ENCODE measurements around the gene RAB41. TPM values are rescaled to one million over a fixed set of nuclear protein-coding genes. Genes with fewer than 3 reads are reported as not detected.
A peak's percentile ranks its signal among the peaks of the same experiment; 100 is the strongest.

RAB41 gene
- total RNA-seq, 2 experiments from 2014 or later, result not detected

DNA sequence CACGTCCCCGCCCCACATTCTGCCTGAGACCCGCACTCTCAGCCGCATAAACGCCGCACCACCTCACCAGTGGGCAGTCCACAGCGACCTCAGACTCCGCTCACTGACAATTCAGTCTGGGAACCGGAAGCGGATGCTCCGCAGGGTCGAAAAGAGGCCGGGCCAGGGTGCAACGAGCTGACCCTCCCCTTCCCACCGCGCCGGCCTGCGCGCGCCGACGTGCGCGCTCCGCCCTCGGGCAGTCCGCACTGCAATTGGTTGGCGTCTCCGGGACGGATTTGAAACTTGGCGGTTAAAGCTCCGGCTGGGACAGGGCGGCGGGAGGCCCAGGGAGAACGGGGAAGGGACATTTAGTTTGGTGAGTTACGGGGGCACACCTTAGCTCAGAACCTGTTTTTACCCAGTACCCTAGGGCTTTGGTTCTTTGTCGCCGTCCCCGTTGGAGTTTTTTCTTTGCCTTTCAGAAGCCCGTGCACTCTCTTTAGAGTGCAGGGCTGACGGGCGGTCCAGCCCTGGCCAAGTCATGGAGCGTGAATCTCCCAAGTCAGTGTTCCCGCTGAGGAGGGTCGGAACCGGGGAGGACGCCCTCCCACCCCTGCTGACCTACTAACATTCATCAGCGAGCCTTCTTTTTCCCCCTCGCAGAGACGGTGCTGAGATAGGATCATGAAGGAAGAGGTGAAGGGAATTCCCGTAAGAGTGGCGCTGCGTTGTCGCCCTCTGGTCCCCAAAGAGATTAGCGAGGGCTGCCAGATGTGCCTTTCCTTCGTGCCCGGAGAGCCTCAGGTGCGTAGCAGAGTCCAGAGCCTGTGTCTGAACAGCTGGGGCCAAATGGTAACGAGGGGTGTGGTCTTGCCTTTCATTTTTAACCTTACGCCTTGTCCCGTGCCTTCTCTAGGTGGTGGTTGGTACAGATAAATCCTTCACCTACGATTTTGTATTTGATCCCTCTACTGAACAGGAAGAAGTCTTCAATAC, 8.1 kb downstream of the RAB41 start, which contains the start of the genes KIF4A and PDZD11:
Gene KIF4A, plus strand, starts transcription at position 312 of the 978 bp plus-strand sequence. Its CDS starts 355 bp downstream, at position 667.
Gene PDZD11, minus strand, starts transcription at position 135 of the 978 bp plus-strand sequence. CDS start 586 bp downstream, outside the sequence.
- no peaks in the 10 kb centered on the region for H3K9me3 ChIP-seq (ENCODE audit: low read length)
- H4K20me1 ChIP-seq (ENCODE audit: insufficient read depth, low read length), result peaks cover 5% of the 10 kb centered on the region; the same call in 1 of the 2 replicates
- TF ChIP-seq, protein P1, sequence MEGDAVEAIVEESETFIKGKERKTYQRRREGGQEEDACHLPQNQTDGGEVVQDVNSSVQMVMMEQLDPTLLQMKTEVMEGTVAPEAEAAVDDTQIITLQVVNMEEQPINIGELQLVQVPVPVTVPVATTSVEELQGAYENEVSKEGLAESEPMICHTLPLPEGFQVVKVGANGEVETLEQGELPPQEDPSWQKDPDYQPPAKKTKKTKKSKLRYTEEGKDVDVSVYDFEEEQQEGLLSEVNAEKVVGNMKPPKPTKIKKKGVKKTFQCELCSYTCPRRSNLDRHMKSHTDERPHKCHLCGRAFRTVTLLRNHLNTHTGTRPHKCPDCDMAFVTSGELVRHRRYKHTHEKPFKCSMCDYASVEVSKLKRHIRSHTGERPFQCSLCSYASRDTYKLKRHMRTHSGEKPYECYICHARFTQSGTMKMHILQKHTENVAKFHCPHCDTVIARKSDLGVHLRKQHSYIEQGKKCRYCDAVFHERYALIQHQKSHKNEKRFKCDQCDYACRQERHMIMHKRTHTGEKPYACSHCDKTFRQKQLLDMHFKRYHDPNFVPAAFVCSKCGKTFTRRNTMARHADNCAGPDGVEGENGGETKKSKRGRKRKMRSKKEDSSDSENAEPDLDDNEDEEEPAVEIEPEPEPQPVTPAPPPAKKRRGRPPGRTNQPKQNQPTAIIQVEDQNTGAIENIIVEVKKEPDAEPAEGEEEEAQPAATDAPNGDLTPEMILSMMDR (conservative IDR thresholded peaks at IDR 0.05; ENCODE audit: low read length), result no peak
- TF ChIP-seq EZH2phosphoT487 (IDR thresholded peaks at IDR 0.05; ENCODE audit: borderline replicate concordance, low read depth, low read length), result no peak
- CTCF ChIA-PET (ENCODE audit: unreplicated experiment), result no interaction called here
- TSS peak; percentile 70 for BruUV-seq (replicated peaks)
- peak within 1 kb of the TSS; percentile 91 for H3K4me2 ChIP-seq (ENCODE audit: low read length)
- intact Hi-C loops (cut with micrococcal nuclease; ENCODE audit: unreplicated experiment), result no loop called here
- POLR2A ChIA-PET, result interaction anchor here (0.7 to 1.4 kb wide), 3 partner anchors 11 to 157 kb away, joined by 3 to 4 read pairs (median 3); partner anchors contain the start of gene IGBP1
- peak; percentile 84 for DNase-seq (ENCODE audit: low spot score)
- peaks cover 25% of the 10 kb centered on the region for H3K4me1 ChIP-seq (ENCODE audit: insufficient read depth, low read length, poor library complexity, severe bottlenecking)
- H3K9me2 ChIP-seq (ENCODE audit: insufficient read depth, low read length), result no peaks in the 10 kb centered on the region
- peaks cover 38% of the 10 kb centered on the region for H3K36me3 ChIP-seq (ENCODE audit: insufficient read depth, low read length)
- peak within 1 kb of the TSS; percentile 76; the same call in 1 of the 2 replicates for H2AFZ ChIP-seq (ENCODE audit: low read length)
- H3K79me2 ChIP-seq (ENCODE audit: insufficient read depth, low read depth, low read length), result peaks cover 43% of the 10 kb centered on the region
- H3K27ac ChIP-seq (ENCODE audit: low read depth, low read length, poor library complexity, severe bottlenecking), result peak within 1 kb of the TSS; percentile 76
- peak within 1 kb of the TSS; percentile 90 for H3K4me3 ChIP-seq (ENCODE audit: low read depth, low read length, poor library complexity, severe bottlenecking)

DNA sequence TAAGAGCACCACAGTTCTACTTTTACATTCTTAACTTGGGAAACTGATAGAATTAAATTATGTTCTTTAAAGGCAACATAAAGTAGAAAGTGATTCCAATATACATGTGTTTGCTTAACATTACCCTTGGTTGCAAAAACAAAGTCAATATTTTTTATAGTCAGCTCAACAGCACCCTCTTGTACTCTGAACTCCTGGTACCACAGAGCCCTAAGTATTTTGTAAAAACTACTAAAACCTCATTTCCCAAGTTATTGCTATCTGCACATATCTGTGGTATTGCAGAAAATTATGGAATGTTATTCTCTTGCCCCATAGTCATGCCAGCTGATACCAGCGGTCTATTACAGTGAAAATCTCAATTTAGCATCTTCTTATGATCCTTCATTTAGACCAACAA, 10.8 kb downstream of the RAB41 start:
- CTCF ChIA-PET (ENCODE audit: unreplicated experiment), result no interaction called here
- H3K9me2 ChIP-seq (ENCODE audit: insufficient read depth, low read length), result no peaks in the 10 kb centered on the region
- BruUV-seq (replicated peaks), result no TSS peak
- no peak overlapping the region for H2AFZ ChIP-seq (ENCODE audit: low read length)
- peak overlapping the region; percentile 90 for H3K4me3 ChIP-seq (ENCODE audit: low read depth, low read length, poor library complexity, severe bottlenecking)
- H4K20me1 ChIP-seq (ENCODE audit: insufficient read depth, low read length), result peaks cover 5% of the 10 kb centered on the region; the same call in 1 of the 2 replicates
- intact Hi-C loops (cut with micrococcal nuclease; ENCODE audit: unreplicated experiment), result no loop called here
- DNase-seq (ENCODE audit: low spot score), result no peak
- peaks cover 43% of the 10 kb centered on the region for H3K79me2 ChIP-seq (ENCODE audit: insufficient read depth, low read depth, low read length)
- H3K36me3 ChIP-seq (ENCODE audit: insufficient read depth, low read length), result peaks cover 55% of the 10 kb centered on the region
- H3K9me3 ChIP-seq (ENCODE audit: low read length), result no peaks in the 10 kb centered on the region
- TF ChIP-seq, protein P1 (conservative IDR thresholded peaks at IDR 0.05; ENCODE audit: low read length), result no peak
- TF ChIP-seq EZH2phosphoT487 (IDR thresholded peaks at IDR 0.05; ENCODE audit: borderline replicate concordance, low read depth, low read length), result no peak
- H3K27ac ChIP-seq (ENCODE audit: low read depth, low read length, poor library complexity, severe bottlenecking), result no peak overlapping the region
- POLR2A ChIA-PET, result no interaction called here
- peaks cover 25% of the 10 kb centered on the region for H3K4me1 ChIP-seq (ENCODE audit: insufficient read depth, low read length, poor library complexity, severe bottlenecking)
- peak overlapping the region; percentile 91 for H3K4me2 ChIP-seq (ENCODE audit: low read length)
